Lower lobe of right lung (tissue), 2 donors: ENCODE results near the gene TBX2. TPM values are rescaled to one million over a fixed set of nuclear protein-coding genes. Genes with fewer than 3 reads are reported as not detected.

Experiments used
- ATAC-seq, 2 donors: fragments of 200-7000 bp; cut with Tn5 transposase; one replicate each; pipeline ENCODE4 v1.9.1; 2020 to 2022; ENCODE audit warnings: mild to moderate bottlenecking in 2 of 2, moderate library complexity in 2 of 2
- DNase-seq: peaks from one replicate; pipeline ENCODE4 v3.0.0-alpha.2; 2020
- H3K27ac ChIP-seq: fragments of 200-600 bp; one replicate; pipeline ENCODE4 v1.8.0; 2022
- H3K27me3 ChIP-seq: fragments of 200-600 bp; one replicate; pipeline ENCODE4 v1.8.0; 2022; ENCODE audit warnings: low read depth
- H3K36me3 ChIP-seq: fragments of 200-600 bp; one replicate; pipeline ENCODE4 v1.8.0; 2022; ENCODE audit warnings: mild to moderate bottlenecking
- H3K4me1 ChIP-seq: fragments of 200-600 bp; one replicate; pipeline ENCODE4 v1.8.0; 2022
- H3K4me3 ChIP-seq: fragments of 200-600 bp; one replicate; pipeline ENCODE4 v1.8.0; 2022; ENCODE audit warnings: mild to moderate bottlenecking
- H3K9me3 ChIP-seq: fragments of 200-600 bp; one replicate; pipeline ENCODE4 v1.8.0; 2022
- CTCF ChIP-seq: fragments of 200-600 bp; IDR thresholded peaks from one replicate; pipeline ENCODE4 v1.8.0; 2022; ENCODE audit warnings: antibody characterized with exemption, mild to moderate bottlenecking
- intact Hi-C: fragments of 100-400 bp; cut with DNase I; formaldehyde crosslinking; loops from one replicate; pipeline ENCODE4 v1.11.0; 2022
- total RNA-seq: library from RNA; stranded (reverse); fragmentation: NEBNext Ultra II Directional; extraction: Animal tissue kit (Norgen Biotek cat#: 25700); gene quantifications from one replicate; pipeline ENCODE4 v1.2.1, GENCODE V29; 2021
- donor health status: DM: no; HTN: yes; CAD: no; lungs with severe emphysema.

TBX2 gene
- total RNA-seq, 1 donor from 2014 or later = 83.3 TPM

GRCh38 chr17:61421460-61421859 is 21.8 kb downstream of the TBX2 start:
- intact Hi-C loops = no loop called here
- H3K4me3 ChIP-seq = no peak overlapping the region
- TF ChIP-seq CTCF = no peak
- ATAC-seq (no peak), DNase-seq (no peak)
- no peaks in the 10 kb centered on the region for H3K36me3 ChIP-seq
- no peaks in the 10 kb centered on the region for H3K9me3 ChIP-seq
- H3K27me3 ChIP-seq = peaks cover 30% of the 10 kb centered on the region
- peaks cover 9% of the 10 kb centered on the region for H3K4me1 ChIP-seq
- no peak overlapping the region for H3K27ac ChIP-seq

- TF ChIP-seq CTCF = no peak
- peaks cover 30% of the 10 kb centered on the region for H3K27me3 ChIP-seq
- intact Hi-C loops = no loop called here
- DNase-seq (no peak), ATAC-seq (no peak)
- no peak overlapping the region for H3K27ac ChIP-seq
- no peaks in the 10 kb centered on the region for H3K36me3 ChIP-seq
- no peak overlapping the region for H3K4me3 ChIP-seq
- H3K9me3 ChIP-seq = no peaks in the 10 kb centered on the region
- peaks cover 2% of the 10 kb centered on the region for H3K4me1 ChIP-seq
These were observed 22.6 kb downstream of the TBX2 start for GRCh38 chr17:61422116-61422799.

- ATAC-seq = no peak
- intact Hi-C loops = no loop called here
These were observed 23.2 kb downstream of the TBX2 start for GRCh38 chr17:61422869-61423268.

GRCh38 chr17:61423967-61424649 is 24.5 kb downstream of the TBX2 start:
- Histone ChIP-seq H3K4me3 (no peak overlapping the region), H3K4me1 (no peaks in the 10 kb centered on the region), H3K27ac (no peak overlapping the region), H3K27me3 (peaks cover 30% of the 10 kb centered on the region), H3K36me3 (no peaks in the 10 kb centered on the region), H3K9me3 (no peaks in the 10 kb centered on the region)
- DNase-seq = no peak
- TF ChIP-seq CTCF = no peak
- intact Hi-C loops = no loop called here
- no peak for ATAC-seq

More at GRCh38 chr17:61422869-61423268, 23.2 kb downstream of the TBX2 start:
- TF ChIP-seq CTCF = no peak
- Histone ChIP-seq H3K27me3 (peaks cover 30% of the 10 kb centered on the region), H3K9me3 (no peaks in the 10 kb centered on the region), H3K4me1 (no peaks in the 10 kb centered on the region), H3K4me3 (no peak overlapping the region), H3K36me3 (no peaks in the 10 kb centered on the region), H3K27ac (no peak overlapping the region)
- DNase-seq = no peak

GRCh38 chr17:61425682-61426481 is 26.2 kb downstream of the TBX2 start:
- Histone ChIP-seq H3K36me3 (no peaks in the 10 kb centered on the region), H3K4me3 (no peak overlapping the region), H3K9me3 (no peaks in the 10 kb centered on the region), H3K27me3 (peaks cover 30% of the 10 kb centered on the region), H3K4me1 (no peaks in the 10 kb centered on the region), H3K27ac (no peak overlapping the region)
- ATAC-seq (peak in 1 of 2 donors; percentile 17), DNase-seq (no peak)
- TF ChIP-seq CTCF = no peak
- intact Hi-C loops = no loop called here
